Measurements from ENCODE around the gene ARHGAP42.

ARHGAP42 gene

GRCh38 chr11:100799445-100799844, 112.4 kb downstream of the ARHGAP42 start:
- no peak for DNase-seq (ENCODE audit: low read depth in 2 of 2)

DNA sequence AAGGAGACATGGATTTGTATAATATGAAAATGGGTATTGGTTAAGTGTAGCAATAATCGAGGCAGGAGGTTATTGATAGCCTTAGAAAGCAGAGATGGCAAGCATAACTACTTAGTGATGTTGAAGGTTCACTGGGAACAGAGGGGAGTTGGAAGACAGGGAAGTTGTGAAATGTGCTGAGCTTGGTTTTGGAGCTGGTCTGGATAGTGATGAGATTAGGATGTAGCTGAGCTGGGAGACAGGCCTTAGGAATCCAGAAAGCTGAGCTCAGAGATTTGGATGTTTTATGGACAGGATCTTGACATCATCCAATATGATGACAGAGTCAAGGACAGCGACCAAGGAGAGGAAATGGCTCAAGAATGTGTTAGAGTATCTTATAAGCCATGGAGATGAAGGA, 113.1 kb downstream of the ARHGAP42 start:
- no peak for DNase-seq (ENCODE audit: low read depth in 2 of 2)

DNA sequence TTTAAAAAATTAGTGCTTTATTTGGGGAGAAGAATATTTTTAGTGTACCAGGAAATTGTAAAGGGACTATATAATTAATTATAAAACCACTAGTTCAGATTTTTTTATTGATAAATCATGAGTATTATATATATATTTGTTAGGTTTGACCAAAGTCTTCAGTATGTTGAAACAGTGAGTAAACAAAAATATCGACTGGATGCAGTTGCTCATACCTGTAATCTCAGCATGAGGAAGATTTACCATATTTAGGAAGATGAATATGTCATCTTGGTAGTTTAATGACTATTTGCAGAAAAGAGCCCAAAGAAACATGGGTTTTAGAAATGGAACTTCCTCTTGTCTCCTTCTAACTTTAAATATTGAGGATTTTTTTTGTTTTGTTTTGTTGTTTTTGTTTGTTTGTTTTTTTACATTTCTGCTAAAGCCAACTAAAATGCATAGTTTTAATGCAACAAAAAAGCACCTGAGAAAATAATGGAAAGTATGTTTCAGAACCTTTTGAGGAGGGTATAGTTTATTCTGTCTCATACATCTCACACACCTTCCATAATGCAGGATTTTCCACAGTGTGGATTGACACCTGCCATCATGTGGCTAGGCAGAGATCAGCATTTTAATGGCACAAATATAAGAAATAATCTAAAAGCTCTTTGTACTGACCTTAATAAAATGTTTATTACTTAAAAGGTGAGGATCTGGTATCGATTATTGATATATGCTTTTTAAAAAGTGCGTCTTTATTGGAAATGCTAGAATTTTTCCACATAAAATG, 114.3 kb downstream of the ARHGAP42 start:
- DNase-seq (ENCODE audit: low read depth in 2 of 2) = no peak

- no peak for DNase-seq (ENCODE audit: low read depth in 2 of 2)
These were observed 118.6 kb downstream of the ARHGAP42 start for GRCh38 chr11:100805506-100806199.

- no peak for DNase-seq (ENCODE audit: low read depth in 2 of 2)
These were observed 119.2 kb downstream of the ARHGAP42 start for GRCh38 chr11:100806296-100806695.

DNA sequence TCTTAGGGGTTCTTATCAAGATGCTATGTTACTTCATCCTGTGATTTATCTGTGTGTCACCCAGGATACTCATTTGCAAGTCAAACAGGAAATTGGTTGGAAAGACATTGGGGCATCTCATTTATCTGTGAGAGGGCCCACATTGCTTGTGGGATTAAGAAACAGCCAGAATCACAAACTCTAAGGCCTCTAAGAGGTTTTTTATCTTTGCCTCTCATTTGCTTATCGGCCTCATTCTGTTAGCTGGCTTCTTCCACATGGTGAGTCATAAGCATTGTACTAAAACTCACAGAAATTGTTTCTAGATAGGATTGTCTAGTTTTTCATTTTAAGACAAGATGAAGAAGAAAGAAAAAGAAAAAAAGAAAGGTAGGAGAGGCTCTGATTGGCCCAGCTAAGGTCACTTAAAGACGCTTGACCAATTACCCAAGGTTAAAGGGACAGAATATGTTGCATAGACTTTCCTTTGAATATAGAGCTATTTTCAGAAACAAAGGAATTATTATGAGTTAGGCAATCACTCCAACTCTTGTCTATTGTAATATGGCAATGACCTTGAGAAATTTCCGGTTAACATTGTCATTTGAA, 121.9 kb downstream of the ARHGAP42 start:
- DNase-seq (ENCODE audit: low read depth in 2 of 2) = no peak

DNA sequence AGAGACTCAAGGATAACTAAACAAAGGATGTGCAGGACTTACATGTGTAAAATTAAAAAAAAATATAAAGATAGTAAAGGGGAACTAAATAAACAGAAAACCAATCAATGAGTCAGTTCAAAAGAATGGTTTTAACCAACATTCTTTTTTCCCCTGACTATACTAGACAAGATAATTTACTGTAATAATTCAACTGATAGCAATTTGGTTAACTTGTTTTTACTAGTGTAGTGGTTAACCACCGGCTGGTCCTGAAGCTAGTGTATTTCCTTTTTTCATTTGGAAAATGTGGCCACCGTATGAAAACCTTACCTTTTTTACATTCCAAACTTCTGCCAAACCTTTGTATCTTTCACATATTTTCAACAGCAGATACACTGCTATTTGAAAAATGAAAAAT, 123.1 kb downstream of the ARHGAP42 start:
- DNase-seq (ENCODE audit: low read depth in 2 of 2) = no peak

- DNase-seq (ENCODE audit: low read depth in 2 of 2) = no peak
These were observed 123.6 kb downstream of the ARHGAP42 start for GRCh38 chr11:100810666-100811065.

GRCh38 chr11:100812517-100812916, 125.4 kb downstream of the ARHGAP42 start:
- DNase-seq (ENCODE audit: low read depth in 2 of 2) = no peak

- no peak for DNase-seq (ENCODE audit: low read depth in 2 of 2)
These were observed 128.8 kb downstream of the ARHGAP42 start for GRCh38 chr11:100815787-100816330.

DNA sequence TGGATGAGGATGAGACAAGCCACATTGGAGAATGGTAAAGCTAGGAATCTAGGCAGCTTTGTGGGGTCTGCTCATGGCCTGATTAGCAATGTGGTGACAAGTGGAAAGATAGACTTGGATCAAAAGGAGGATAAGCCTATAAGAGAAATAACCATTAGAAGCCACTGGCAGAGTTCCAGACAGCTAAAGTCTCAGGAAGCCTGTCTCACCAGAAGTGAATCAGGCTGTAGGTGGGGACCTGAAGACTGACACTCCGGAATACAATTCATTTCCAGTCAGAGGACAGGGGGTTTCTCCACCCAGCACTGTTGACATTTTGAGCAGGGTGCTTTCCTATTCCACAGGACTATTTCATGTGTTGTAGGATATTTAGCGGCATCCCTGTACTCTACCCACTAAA, 129.7 kb downstream of the ARHGAP42 start:
- no peak for DNase-seq (ENCODE audit: low read depth in 2 of 2)

- no peak for DNase-seq (ENCODE audit: low read depth in 2 of 2)
These were observed 130.5 kb downstream of the ARHGAP42 start for GRCh38 chr11:100817620-100818019.

DNA sequence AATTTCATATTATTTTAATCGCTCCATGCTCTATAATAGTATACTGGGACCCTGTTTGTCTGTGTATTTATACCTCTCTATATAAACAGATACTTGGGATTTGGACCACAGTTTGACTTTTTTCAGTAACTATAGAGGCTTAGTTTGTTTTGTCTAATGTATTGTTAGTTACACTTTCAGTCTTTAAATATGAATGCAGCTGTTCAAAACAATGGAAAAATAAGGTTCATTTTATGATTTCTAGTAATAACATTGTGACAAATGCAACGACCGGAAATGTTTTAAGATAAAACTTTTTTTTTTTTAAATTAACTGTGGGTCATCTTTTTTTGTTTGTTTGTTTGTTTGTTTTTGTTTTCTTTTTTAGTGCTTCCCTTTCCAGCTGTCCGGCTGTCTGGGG, 133.5 kb downstream of the ARHGAP42 start:
- no peak for DNase-seq (ENCODE audit: low read depth in 2 of 2)

- no peak for DNase-seq (ENCODE audit: low read depth in 2 of 2)
These were observed 134.1 kb downstream of the ARHGAP42 start for GRCh38 chr11:100821198-100821597.

GRCh38 chr11:100823360-100823759, 136.3 kb downstream of the ARHGAP42 start:
- DNase-seq (ENCODE audit: low read depth in 2 of 2) = no peak

DNA sequence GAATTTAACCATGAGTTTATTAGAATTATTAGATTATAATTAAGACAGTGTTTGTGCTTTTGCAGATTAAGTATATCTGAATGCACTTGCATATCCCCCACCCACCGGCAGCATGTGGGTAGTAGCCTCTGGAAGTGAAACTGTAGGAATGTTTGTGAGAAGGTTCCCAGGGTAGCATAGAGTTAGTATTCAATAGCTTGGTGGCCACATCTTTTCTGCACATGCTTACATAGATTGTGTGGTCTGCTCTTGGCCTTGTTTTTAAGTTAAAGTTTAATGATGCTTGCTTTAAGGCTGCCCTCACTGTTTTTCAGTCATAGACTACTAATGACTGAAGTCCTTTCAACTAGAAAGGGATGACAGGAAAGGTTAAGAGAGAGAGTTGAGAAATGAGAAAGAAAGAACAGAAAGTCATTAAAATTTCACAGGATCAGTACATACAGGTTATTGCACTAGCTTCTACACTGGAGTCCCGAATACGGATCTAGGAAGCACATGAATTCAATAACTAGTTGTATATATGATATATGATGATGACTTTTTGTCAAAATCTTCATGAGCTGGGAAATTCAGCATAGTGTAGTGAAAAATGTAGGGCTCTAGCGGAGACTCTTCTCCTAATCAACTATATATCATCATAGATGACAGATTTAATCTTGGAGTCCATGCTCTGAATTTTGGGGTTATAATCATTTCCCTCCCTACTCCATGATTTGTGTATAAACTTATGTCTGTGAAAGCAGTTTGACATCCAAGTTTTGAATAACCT, 137.1 kb downstream of the ARHGAP42 start:
- no peak for DNase-seq (ENCODE audit: low read depth in 2 of 2)

GRCh38 chr11:100825626-100826025, 138.5 kb downstream of the ARHGAP42 start:
- DNase-seq (ENCODE audit: low read depth in 2 of 2) = no peak

DNA sequence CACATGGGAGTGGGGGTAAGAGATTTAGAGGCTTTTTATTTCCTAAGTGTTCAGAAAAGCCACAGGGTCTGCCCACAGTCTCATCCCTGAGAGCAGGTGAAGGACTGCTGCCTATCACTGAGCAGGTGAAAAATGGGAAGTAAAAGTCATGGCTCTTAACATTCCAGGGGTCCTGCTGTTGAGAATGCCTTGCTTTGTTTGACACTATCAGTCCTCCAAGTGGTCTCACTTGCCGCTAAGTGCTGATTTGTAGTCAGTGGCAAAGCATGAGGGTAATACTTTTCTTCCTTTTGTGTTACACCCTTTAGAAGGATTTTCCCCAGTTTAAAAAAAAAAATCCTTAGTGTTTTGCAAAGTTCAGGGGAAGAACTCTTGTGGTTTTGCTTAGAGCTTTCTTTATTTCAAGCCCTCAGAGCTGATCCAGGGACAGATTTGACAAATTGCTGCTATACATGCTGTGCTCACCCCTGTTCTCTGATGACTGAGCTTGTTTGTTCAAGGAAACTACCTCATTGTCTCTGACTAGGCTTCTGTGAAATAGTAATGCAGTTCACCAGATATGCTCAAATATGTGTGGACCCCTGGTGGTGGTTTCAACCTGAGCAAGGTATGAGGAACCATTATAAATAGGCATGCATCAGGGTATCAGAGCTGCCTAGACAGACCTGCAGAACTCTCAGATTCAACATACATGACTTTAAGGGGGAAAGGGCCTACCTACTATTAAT, 141.0 kb downstream of the ARHGAP42 start:
- DNase-seq (ENCODE audit: low read depth in 2 of 2) = no peak

DNA sequence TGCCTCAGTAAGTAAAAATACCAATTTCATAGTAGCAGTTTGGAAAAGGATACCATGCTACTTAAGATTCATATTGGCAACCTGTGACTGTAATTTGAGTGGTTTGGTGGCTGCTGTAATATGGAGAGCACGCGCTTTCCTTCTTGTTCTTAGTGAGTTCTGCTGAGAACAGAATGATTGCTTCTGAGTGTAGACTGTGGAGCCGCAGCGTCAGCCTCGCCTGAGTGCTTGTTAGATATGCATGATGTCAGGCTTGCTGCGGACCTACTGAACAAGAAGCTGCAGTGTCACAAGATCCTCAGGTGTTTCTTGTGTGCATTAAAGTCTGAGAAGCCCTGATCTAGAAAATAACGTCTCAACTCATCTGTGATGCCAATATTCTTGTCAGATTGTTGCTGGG, 143.2 kb downstream of the ARHGAP42 start:
- DNase-seq (ENCODE audit: low read depth in 2 of 2) = no peak

GRCh38 chr11:100830978-100831732, 144.1 kb downstream of the ARHGAP42 start:
- DNase-seq (ENCODE audit: low read depth in 2 of 2) = no peak

Measured in stimulated activated CD4-positive, alpha-beta T cell treated with anti-CD3 and anti-CD28 coated beads, Interleukin-12 subunit alpha, Interleukin-12 subunit beta, amount 100 ng/mL, for 24 hours (primary cell).